GM15510 (cell line): Measurements from ENCODE around the gene MTA1.

ENCODE experiments used
- POLR2A ChIP-seq: IDR thresholded peaks from 3 replicates; pipeline ENCODE4 v1.6.1; 2011; ENCODE audit warnings: borderline replicate concordance; ENCODE audit not compliant: insufficient read length; ENCODE audit errors: extremely low read depth

MTA1 gene

GRCh38 chr14:105498430-105499255 lies 79.0 kb downstream of the MTA1 start:
- TF ChIP-seq POLR2A: no peak

- no peak for TF ChIP-seq POLR2A
Observed at GRCh38 chr14:105499256-105500035, 79.8 kb downstream of the MTA1 start.

- TF ChIP-seq POLR2A: no peak
Observed at GRCh38 chr14:105500036-105500725, 80.6 kb downstream of the MTA1 start.

- TF ChIP-seq POLR2A: no peak
Observed at GRCh38 chr14:105500726-105501101, 81.1 kb downstream of the MTA1 start.

DNA sequence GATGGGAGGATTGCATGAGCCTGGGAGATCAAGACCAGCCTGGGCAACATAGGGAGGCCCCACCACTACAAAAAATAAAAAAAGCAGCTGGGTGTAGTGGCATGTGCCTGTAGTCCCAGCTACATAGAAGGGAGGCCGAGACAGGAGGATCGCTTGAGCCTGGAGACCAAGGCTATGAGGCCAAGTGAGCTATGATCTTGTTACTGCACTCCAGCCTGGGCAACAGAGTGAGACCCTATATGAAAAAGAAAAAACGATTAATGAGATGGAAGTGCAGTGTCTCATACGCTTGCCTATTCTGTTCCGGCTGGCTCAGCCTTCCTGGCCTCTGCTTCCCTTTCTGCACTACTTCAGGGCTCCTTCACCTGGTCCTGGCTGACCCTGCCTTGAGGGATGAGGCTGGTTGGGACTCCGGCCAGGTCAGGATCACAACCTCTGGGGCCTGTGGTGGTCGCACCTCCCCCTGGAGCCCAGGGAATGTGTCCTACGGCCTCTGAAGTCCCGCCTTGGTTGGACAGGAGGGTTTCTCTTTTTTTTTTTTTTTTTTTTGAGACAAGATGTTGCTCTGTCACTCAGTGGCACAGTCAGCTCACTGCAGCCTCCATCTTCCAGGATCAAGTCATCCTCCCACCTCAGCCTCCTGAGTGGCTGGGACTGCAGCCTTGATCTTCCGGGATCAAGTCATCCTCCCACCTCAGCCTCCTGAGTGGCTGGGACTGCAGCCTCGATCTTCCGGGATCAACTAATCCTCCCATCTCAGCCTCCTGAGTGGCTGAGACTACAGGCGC lies 82.1 kb downstream of the MTA1 start:
- no peak for TF ChIP-seq POLR2A

- TF ChIP-seq POLR2A: no peak
Observed at GRCh38 chr14:105502446-105503295, 83.0 kb downstream of the MTA1 start.

DNA sequence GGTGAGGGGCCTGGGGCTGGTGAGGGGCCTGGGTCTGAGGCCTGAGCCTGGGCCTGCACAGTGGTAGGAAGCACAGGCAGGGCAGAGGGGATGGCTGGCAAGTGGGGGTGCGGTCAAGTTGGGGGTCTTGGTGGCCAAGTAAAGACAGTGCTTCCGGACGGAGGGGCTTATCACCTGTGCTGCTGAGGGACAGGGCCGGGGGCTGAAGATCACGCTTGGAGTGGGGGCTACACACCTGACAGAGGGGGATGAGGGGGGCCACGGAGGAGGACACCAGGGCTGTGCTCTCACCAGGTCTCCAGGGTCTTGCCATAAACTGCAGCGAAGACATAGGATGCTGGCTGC lies 83.6 kb downstream of the MTA1 start:
- TF ChIP-seq POLR2A: no peak

DNA sequence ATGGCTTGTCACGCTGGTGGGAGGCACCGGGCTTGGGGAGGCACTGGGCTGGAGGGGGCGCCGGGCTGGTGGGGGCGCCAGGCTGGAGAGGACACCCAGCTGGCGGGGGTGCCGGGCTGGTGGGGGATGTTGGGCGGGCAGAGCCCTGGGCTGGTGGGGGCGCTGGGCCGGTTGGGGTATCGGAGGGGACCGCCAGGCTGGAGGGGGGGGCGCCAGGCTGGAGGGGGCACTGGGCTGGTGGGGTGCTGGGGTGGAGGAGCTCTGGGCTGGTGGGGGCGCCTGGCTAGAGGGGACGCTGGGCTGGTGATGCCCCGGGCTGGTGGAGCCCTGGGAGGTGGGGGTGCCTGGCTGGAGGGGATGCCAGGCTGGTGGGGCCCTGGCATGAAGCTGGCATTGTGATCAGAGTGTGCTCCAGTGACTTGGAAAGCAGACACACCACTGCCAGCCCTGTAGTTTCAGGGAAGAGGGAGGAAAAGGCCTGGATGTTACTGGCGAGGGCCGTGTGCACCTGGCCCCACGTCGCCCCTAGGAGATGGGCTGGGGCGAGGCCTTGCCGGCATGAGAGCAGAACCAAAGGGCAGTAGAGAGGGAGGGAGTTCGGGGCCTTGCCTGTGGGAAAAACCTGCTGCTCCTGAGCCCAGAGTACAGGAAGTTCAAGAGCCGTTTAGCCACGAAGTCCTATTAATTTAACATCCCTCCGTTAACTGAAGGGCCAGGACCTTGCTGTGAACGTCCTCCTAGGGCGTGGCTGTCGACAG lies 84.5 kb downstream of the MTA1 start:
- TF ChIP-seq POLR2A: no peak

DNA sequence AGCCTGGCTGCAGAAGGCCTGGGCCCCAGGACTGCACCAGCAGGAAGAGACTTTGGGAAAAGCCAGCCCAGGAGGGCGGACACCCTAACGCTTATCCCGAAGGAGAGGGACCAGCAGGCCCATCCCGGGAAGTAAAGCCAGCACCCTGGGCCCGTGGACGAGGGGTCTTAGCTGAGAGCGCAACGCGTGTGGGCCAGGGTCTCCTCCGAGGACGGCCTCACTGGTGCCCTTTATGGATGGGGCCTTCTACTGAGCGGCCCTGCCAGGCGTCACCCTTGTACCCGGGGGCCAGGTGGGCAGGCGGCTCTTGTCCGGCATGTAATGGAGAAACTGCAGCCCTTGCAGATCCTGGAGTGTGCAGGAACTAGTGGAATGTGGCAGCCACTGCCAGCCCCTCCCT lies 85.5 kb downstream of the MTA1 start:
- no peak for TF ChIP-seq POLR2A

GRCh38 chr14:105507247-105507646 lies 87.6 kb downstream of the MTA1 start:
- no peak for TF ChIP-seq POLR2A

DNA sequence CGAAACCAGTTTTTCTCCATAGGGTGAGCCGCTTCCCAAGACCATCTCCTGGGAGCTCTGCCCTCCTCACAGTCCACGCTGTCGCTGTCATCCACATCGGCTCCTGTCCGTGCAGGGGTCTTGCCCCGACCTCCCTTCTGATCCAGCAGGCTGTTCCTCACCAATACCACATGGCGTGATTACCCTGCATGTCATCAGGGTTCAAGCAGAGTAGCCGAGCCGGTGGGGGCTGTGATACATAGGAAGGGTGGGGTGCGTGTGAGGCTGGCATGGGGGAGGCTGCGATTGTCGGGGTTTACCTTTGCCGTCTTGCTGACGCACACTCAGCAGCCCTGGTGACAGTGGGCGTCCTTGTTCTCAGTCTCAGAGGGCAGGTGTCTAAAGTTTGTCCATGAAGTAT lies 88.4 kb downstream of the MTA1 start:
- no peak for TF ChIP-seq POLR2A

DNA sequence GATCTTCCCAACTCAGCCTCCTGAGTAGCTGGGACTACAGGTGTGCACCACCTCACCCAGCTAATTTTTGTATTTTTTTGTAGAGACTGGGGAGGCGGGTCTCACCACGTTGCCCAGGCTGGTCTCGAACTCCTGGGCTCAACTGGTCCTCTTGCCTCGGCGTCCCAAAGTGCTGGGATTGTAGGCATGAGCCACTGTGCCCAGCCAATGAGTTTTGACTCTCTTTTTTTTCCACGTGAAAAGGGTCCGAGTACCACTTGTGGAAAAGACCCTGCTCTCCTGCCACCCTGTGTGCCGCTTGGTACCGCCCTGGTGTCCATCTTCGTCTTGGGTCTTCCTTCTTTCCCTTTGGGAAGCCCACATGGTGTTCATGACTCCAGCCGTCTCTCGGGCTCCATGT lies 89.0 kb downstream of the MTA1 start:
- TF ChIP-seq POLR2A: no peak

DNA sequence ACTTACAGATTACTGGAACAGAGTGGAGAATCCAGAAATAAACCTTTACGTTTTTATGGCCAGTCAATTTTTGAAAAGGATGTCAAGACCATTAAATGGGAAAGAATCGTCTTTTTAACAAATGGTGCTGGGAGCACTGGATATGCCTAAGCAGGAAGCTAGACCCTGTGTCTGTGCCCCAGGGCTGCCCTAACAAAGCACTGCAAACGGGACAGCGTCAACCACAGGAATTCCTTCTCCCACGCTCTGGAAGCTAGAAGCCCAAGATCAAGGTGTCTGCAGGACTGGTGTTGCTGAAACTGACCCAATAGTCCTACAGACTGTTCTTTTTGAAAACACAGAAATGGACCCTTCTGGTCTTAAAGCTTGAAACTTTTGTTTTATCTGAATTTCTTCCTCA lies 97.5 kb downstream of the MTA1 start:
- no peak for TF ChIP-seq POLR2A
